ENCODE measurements around the gene KLF6. TPM values are rescaled to one million over a fixed set of nuclear protein-coding genes. Genes with fewer than 3 reads are reported as not detected.

Gene KLF6
- total RNA-seq, 1 donor from 2014 or later: 99.1 TPM

DNA sequence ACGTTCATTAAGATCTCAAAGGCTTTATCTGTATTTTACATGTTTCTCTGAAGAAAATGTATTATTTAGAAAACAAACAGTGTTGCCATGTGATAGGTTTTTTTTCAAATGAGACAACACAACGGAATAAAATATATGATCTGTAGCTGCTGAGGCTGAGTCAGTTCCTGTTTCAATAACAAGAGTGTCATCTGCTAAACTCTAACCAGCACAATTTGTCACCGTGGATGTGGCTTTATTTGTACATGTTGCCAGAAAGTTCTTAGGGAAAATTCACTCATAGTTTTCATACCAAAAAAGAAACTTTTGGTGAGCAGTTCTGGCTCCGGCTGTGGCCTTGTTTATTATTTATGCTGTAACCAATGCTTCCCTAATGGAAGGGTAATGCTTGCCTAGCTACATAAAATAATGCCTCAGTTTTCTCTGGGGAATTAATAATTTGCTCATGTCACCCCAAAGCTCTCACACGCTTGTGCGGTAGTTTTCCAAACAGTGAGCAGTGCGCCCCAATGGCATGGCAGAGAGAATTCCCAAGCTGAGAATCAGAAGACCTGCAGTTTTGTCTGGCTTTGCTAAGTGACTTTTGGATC, 20.3 kb upstream of the KLF6 start:
- TF ChIP-seq CTCF (IDR thresholded peaks at IDR 0.05; ENCODE audit: unreplicated experiment): no peak
- Mint-ChIP-seq H3K27me3 (ENCODE audit: low read depth) (no peaks in the 10 kb centered on the region), H3K4me1 (peaks cover 40% of the 10 kb centered on the region), H3K9me3 (no peaks in the 10 kb centered on the region), H3K27ac (no peak overlapping the region), H3K36me3 (no peaks in the 10 kb centered on the region), H3K4me3 (no peak overlapping the region)
- DNase-seq (ENCODE audit: low spot score in 2 of 2, unreplicated experiment in 2 of 2): no peak

- Mint-ChIP-seq H3K4me3 (no peak overlapping the region), H3K36me3 (no peaks in the 10 kb centered on the region), H3K4me1 (peaks cover 35% of the 10 kb centered on the region), H3K27me3 (ENCODE audit: low read depth) (no peaks in the 10 kb centered on the region), H3K9me3 (peaks cover 10% of the 10 kb centered on the region), H3K27ac (peak overlapping the region; percentile 45)
- no peak for DNase-seq (ENCODE audit: low spot score in 2 of 2, unreplicated experiment in 2 of 2)
- TF ChIP-seq CTCF (IDR thresholded peaks at IDR 0.05; ENCODE audit: unreplicated experiment): no peak
Observed at GRCh38 chr10:3803927-3804741, 19.1 kb upstream of the KLF6 start.

GRCh38 chr10:3803295-3803926, 18.4 kb upstream of the KLF6 start:
- Mint-ChIP-seq H3K27me3 (ENCODE audit: low read depth) (no peaks in the 10 kb centered on the region), H3K4me3 (no peak overlapping the region), H3K27ac (peak overlapping the region; percentile 45), H3K4me1 (peaks cover 35% of the 10 kb centered on the region), H3K9me3 (peaks cover 16% of the 10 kb centered on the region), H3K36me3 (no peaks in the 10 kb centered on the region)
- TF ChIP-seq CTCF (IDR thresholded peaks at IDR 0.05; ENCODE audit: unreplicated experiment): no peak
- DNase-seq (ENCODE audit: low spot score in 2 of 2, unreplicated experiment in 2 of 2): no peak

GRCh38 chr10:3802526-3803265, 17.7 kb upstream of the KLF6 start:
- Mint-ChIP-seq H3K27me3 (ENCODE audit: low read depth) (no peaks in the 10 kb centered on the region), H3K36me3 (peaks cover 1% of the 10 kb centered on the region), H3K4me3 (no peak overlapping the region), H3K9me3 (peaks cover 23% of the 10 kb centered on the region), H3K27ac (no peak overlapping the region), H3K4me1 (peaks cover 35% of the 10 kb centered on the region)
- DNase-seq (ENCODE audit: low spot score in 2 of 2, unreplicated experiment in 2 of 2): no peak
- TF ChIP-seq CTCF (IDR thresholded peaks at IDR 0.05; ENCODE audit: unreplicated experiment): no peak

GRCh38 chr10:3801558-3802192, 16.7 kb upstream of the KLF6 start:
- no peak overlapping the region for H3K4me3 Mint-ChIP-seq
- no peak for TF ChIP-seq CTCF (IDR thresholded peaks at IDR 0.05; ENCODE audit: unreplicated experiment)
- peaks cover 30% of the 10 kb centered on the region for H3K9me3 Mint-ChIP-seq

More at GRCh38 chr10:3801558-3802192, 16.7 kb upstream of the KLF6 start:
- H3K27me3 Mint-ChIP-seq (ENCODE audit: low read depth): no peaks in the 10 kb centered on the region
- H3K4me1 Mint-ChIP-seq: peaks cover 27% of the 10 kb centered on the region
- peaks cover 1% of the 10 kb centered on the region for H3K36me3 Mint-ChIP-seq
- DNase-seq (ENCODE audit: low spot score in 2 of 2, unreplicated experiment in 2 of 2): no peak
- no peak overlapping the region for H3K27ac Mint-ChIP-seq
